Neural cell (in vitro differentiated cells): ENCODE measurements around the gene RAI14. TPM values are rescaled to one million over a fixed set of nuclear protein-coding genes. Genes with fewer than 3 reads are reported as not detected.

ENCODE experiments used
- H2AFZ ChIP-seq: fragments of 200-600, 300-800 bp; sonication (generic), shearing (Covaris generic); 2 replicates; pipeline ENCODE4 v1.6.0; 2014; ENCODE audit warnings: low read depth, mild to moderate bottlenecking, antibody characterized with exemption, low read length, moderate library complexity
- H3F3A ChIP-seq: fragments of 200-600 bp; shearing (Covaris generic); 2 replicates; pipeline ENCODE4 v1.6.1; 2016; ENCODE audit warnings: mild to moderate bottlenecking, moderate library complexity, mixed read lengths, antibody characterized with exemption, low read length; ENCODE audit not compliant: insufficient read depth, poor library complexity, severe bottlenecking
- H3K27ac ChIP-seq: fragments of 200-600, 300-800 bp; sonication (generic), shearing (Covaris generic); 2 replicates; pipeline ENCODE4 v1.5.1; 2014; ENCODE audit warnings: mild to moderate bottlenecking, low read length, moderate library complexity
- H3K27me3 ChIP-seq: fragments of 300-800, 200-600 bp; sonication (generic), shearing (Covaris generic); 2 replicates; pipeline ENCODE4 v1.6.0; 2014; ENCODE audit warnings: mild to moderate bottlenecking, low read depth, low read length, moderate library complexity; ENCODE audit not compliant: insufficient read depth
- H3K36me3 ChIP-seq: fragments of 300-800, 200-600 bp; sonication (generic), shearing (Covaris generic); 2 replicates; pipeline ENCODE4 v1.5.1; 2014; ENCODE audit warnings: mild to moderate bottlenecking, antibody characterized with exemption, low read length, moderate library complexity; ENCODE audit not compliant: insufficient read depth
- H3K4me2 ChIP-seq: fragments of 300-800, 200-600 bp; sonication (generic), shearing (Covaris generic); 2 replicates; pipeline ENCODE4 v1.6.0; 2014; ENCODE audit warnings: mild to moderate bottlenecking, low read length
- H3K4me3 ChIP-seq: fragments of 300-800, 200-600 bp; sonication (generic), shearing (Covaris generic); 2 replicates; pipeline ENCODE4 v1.5.1; 2014; ENCODE audit warnings: mild to moderate bottlenecking, low read length, moderate library complexity
- H3K79me2 ChIP-seq: fragments of 200-600 bp; shearing (Covaris generic); replicated peaks from 2 replicates; pipeline ENCODE4 v1.6.0; 2014; ENCODE audit warnings: mild to moderate bottlenecking, low read length, moderate library complexity; ENCODE audit not compliant: insufficient read depth
- H3K9ac ChIP-seq: fragments of 300-800, 200-600 bp; sonication (generic), shearing (Covaris generic); 2 replicates; pipeline ENCODE4 v1.6.1; 2016; ENCODE audit warnings: mild to moderate bottlenecking, low read length, mixed read lengths
- H3K9me2 ChIP-seq: fragments of 200-600 bp; shearing (Covaris generic); 2 replicates; pipeline ENCODE4 v1.6.1; 2016; ENCODE audit warnings: mild to moderate bottlenecking, low read length, mixed read lengths; ENCODE audit not compliant: insufficient read depth
- H3K9me3 ChIP-seq: fragments of 200-600, 300-800 bp; sonication (generic), shearing (Covaris generic); 2 replicates; pipeline ENCODE4 v1.6.1; 2016; ENCODE audit warnings: mild to moderate bottlenecking, mixed run types, low read length, moderate library complexity, mixed read lengths
- H4K20me1 ChIP-seq: fragments of 200-600 bp; shearing (Covaris generic); 2 replicates; pipeline ENCODE4 v1.6.1; 2016; ENCODE audit warnings: mild to moderate bottlenecking, mixed run types; ENCODE audit not compliant: insufficient read depth
- EP300 ChIP-seq: fragments of 450-650 bp; conservative IDR thresholded peaks from 2 replicates; pipeline ENCODE4 v1.6.1; 2014; ENCODE audit warnings: antibody characterized with exemption, mild to moderate bottlenecking, moderate library complexity; ENCODE audit not compliant: poor library complexity, severe bottlenecking
- EZH2 ChIP-seq: fragments of 200-600, 300-800 bp; shearing (Covaris generic), sonication (generic); IDR thresholded peaks from 2 replicates; pipeline ENCODE4 v1.6.1; 2014; ENCODE audit warnings: antibody characterized with exemption, low read length, borderline replicate concordance, mild to moderate bottlenecking; ENCODE audit not compliant: insufficient read depth, poor library complexity, severe bottlenecking
- MXI1 ChIP-seq: fragments of 450-650 bp; conservative IDR thresholded peaks from 2 replicates; pipeline ENCODE4 v1.6.1; 2014; ENCODE audit warnings: antibody characterized with exemption, mild to moderate bottlenecking; ENCODE audit not compliant: poor library complexity, severe bottlenecking
- POLR2AphosphoS5 ChIP-seq: IDR thresholded peaks from 2 replicates; pipeline ENCODE4 v1.6.1; 2012
- RAD21 ChIP-seq: fragments of 450-650 bp; conservative IDR thresholded peaks from 2 replicates; pipeline ENCODE4 v1.6.1; 2014; ENCODE audit warnings: antibody characterized with exemption, mild to moderate bottlenecking, moderate library complexity
- SMC3 ChIP-seq: fragments of 450-650 bp; conservative IDR thresholded peaks from 2 replicates; pipeline ENCODE4 v1.6.1; 2014; ENCODE audit warnings: antibody characterized with exemption, mild to moderate bottlenecking, moderate library complexity; ENCODE audit not compliant: poor library complexity
- TAF1 ChIP-seq: IDR thresholded peaks from 2 replicates; pipeline ENCODE4 v1.6.1; 2012; ENCODE audit warnings: low read depth
- polyA plus RNA-seq: library from polyadenylated mRNA; depleted of rRNA; stranded (reverse); fragments of >200 nt; gene quantifications from 2 replicates; pipeline ENCODE4 v1.2.3, GENCODE V29; 2014
- TF ChIP-seq, protein P1 (sequence below): fragments of 450-650 bp; IDR thresholded peaks from 2 replicates; pipeline ENCODE4 v1.5.1; 2014; ENCODE audit warnings: antibody characterized with exemption, mild to moderate bottlenecking, moderate library complexity; ENCODE audit not compliant: poor library complexity, severe bottlenecking
- TF ChIP-seq, protein P2 (sequence below): IDR thresholded peaks from 2 replicates; pipeline ENCODE4 v1.6.1; 2012; ENCODE audit warnings: borderline replicate concordance

Gene RAI14
- polyA plus RNA-seq, 1 donor from 2014 or later, result 7.8 TPM

DNA sequence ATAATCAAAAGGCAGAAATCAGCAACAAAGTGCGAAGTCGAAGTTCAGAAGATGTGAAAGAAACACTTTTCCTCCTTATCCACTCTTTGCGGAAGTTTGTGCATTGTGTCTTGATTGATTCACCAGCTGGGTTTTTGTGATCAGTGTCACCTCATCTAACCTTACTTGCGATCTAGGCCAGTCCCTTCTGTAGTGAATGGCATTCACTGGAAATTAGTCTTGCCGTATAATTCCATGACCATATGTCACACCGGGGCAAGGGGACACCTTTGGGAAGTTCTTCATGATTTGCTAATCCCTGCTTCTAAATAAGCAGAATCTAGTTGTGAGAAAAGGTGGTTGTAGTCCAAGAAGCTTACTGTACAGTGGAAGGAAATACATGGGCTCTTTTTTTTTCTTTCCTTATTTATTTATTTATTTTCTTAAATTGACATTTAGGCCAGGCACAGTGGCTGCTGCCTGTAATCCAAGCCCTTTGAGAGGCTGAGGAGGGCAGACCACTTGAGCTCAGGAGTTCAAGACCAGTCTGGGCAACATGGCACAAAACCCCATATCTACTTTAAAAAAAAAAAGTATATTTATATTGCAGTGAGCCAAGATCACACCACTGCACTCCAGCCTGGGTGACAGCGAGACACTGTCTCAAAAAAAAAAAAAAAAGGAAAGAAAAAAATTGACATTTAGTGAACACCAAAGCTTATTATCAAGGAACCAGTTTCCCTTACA is 7.8 kb downstream of the RAI14 start:
- Histone ChIP-seq H3K79me2 (peaks cover 92% of the 10 kb centered on the region), H3K4me2 (no peak overlapping the region), H3K4me3 (no peak overlapping the region), H3K27ac (no peak overlapping the region), H3K9me2 (no peaks in the 10 kb centered on the region), H3K9me3 (no peaks in the 10 kb centered on the region), H3K27me3 (no peaks in the 10 kb centered on the region), H3K9ac (no peak overlapping the region), H3K36me3 (no peaks in the 10 kb centered on the region), H3F3A (peaks cover 3% of the 10 kb centered on the region), H4K20me1 (no peaks in the 10 kb centered on the region), H2AFZ (no peak overlapping the region)
- TF ChIP-seq, protein P1, sequence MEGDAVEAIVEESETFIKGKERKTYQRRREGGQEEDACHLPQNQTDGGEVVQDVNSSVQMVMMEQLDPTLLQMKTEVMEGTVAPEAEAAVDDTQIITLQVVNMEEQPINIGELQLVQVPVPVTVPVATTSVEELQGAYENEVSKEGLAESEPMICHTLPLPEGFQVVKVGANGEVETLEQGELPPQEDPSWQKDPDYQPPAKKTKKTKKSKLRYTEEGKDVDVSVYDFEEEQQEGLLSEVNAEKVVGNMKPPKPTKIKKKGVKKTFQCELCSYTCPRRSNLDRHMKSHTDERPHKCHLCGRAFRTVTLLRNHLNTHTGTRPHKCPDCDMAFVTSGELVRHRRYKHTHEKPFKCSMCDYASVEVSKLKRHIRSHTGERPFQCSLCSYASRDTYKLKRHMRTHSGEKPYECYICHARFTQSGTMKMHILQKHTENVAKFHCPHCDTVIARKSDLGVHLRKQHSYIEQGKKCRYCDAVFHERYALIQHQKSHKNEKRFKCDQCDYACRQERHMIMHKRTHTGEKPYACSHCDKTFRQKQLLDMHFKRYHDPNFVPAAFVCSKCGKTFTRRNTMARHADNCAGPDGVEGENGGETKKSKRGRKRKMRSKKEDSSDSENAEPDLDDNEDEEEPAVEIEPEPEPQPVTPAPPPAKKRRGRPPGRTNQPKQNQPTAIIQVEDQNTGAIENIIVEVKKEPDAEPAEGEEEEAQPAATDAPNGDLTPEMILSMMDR, result no peak
- TF ChIP-seq EZH2 (no peak), RAD21 (no peak), POLR2AphosphoS5 (no peak), MXI1 (no peak), EP300 (no peak), SMC3 (no peak), TAF1 (no peak)
- TF ChIP-seq, protein P2, sequence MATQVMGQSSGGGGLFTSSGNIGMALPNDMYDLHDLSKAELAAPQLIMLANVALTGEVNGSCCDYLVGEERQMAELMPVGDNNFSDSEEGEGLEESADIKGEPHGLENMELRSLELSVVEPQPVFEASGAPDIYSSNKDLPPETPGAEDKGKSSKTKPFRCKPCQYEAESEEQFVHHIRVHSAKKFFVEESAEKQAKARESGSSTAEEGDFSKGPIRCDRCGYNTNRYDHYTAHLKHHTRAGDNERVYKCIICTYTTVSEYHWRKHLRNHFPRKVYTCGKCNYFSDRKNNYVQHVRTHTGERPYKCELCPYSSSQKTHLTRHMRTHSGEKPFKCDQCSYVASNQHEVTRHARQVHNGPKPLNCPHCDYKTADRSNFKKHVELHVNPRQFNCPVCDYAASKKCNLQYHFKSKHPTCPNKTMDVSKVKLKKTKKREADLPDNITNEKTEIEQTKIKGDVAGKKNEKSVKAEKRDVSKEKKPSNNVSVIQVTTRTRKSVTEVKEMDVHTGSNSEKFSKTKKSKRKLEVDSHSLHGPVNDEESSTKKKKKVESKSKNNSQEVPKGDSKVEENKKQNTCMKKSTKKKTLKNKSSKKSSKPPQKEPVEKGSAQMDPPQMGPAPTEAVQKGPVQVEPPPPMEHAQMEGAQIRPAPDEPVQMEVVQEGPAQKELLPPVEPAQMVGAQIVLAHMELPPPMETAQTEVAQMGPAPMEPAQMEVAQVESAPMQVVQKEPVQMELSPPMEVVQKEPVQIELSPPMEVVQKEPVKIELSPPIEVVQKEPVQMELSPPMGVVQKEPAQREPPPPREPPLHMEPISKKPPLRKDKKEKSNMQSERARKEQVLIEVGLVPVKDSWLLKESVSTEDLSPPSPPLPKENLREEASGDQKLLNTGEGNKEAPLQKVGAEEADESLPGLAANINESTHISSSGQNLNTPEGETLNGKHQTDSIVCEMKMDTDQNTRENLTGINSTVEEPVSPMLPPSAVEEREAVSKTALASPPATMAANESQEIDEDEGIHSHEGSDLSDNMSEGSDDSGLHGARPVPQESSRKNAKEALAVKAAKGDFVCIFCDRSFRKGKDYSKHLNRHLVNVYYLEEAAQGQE, result no peak

DNA sequence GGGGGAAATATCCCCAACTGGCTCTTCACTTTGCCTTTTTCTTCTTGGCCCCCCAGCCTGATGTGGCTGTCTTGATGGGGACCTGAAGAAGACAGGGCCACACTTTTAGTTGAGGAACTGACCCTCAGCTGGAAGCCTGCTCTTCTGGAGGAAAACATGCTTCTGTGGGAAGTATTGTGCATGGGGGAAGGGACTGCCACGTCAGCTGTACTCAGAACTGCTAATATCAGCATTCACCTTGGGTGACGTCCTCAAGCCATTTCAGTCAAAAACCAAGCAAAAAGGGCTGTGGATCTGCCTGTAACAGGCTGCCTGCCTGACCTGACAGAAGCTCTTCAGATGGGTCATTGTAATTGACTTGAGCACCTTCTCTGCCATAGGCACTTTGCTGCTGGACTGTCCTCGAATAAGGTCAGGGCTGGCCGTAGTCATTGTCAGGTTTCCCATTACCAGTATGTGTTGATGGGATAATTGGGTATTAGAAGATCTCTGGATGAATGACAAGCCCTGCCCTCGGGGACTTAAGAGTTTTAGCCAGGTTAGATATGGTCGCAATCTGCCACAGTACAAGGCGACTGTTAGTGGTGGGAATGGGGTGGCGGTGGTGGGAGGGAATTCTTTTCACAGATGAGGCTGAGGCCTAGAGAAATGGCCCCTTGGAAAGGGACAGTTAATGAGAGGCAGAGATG is 10.4 kb downstream of the RAI14 start:
- Histone ChIP-seq H3K36me3 (no peaks in the 10 kb centered on the region), H3K9me3 (no peaks in the 10 kb centered on the region), H4K20me1 (no peaks in the 10 kb centered on the region), H3K9me2 (no peaks in the 10 kb centered on the region), H2AFZ (no peak overlapping the region), H3K79me2 (peaks cover 92% of the 10 kb centered on the region), H3K9ac (no peak overlapping the region), H3K27ac (no peak overlapping the region), H3K4me3 (no peak overlapping the region), H3K27me3 (no peaks in the 10 kb centered on the region), H3K4me2 (no peak overlapping the region), H3F3A (no peaks in the 10 kb centered on the region)
- no peak for TF ChIP-seq POLR2AphosphoS5
- TF ChIP-seq EZH2, result no peak
- no peak for TF ChIP-seq TAF1
- no peak for TF ChIP-seq SMC3
- TF ChIP-seq RAD21, result no peak
- TF ChIP-seq, protein P1, result no peak
- TF ChIP-seq MXI1, result no peak
- TF ChIP-seq, protein P2, result no peak
- no peak for TF ChIP-seq EP300
